Mucosa of rectum (tissue), 2 donors: ENCODE measurements around the gene MFAP3L.
"Not testable (repeated sequence)": the region's sequence is repeated elsewhere in the genome, so short reads cannot be mapped to it uniquely, and the experiment has no call there.

ENCODE experiments used
- H3K27ac ChIP-seq, 2 donors: one replicate each; pipeline ENCODE4 v1.7.0; 2013; ENCODE audit warnings: inconsistent platforms in 2 of 2, low read depth in 2 of 2, low read length in 2 of 2
- H3K27me3 ChIP-seq, 2 donors: one replicate each; pipeline ENCODE4 v1.7.0; 2013; ENCODE audit warnings: low read length in 2 of 2; ENCODE audit not compliant: control insufficient read depth in 2 of 2, insufficient read depth in 2 of 2
- H3K36me3 ChIP-seq, 2 donors: one replicate each; pipeline ENCODE4 v1.7.0; 2013; ENCODE audit warnings: low read length in 2 of 2; ENCODE audit not compliant: control insufficient read depth in 2 of 2, insufficient read depth in 2 of 2
- H3K4me1 ChIP-seq, 2 donors: one replicate each; pipeline ENCODE4 v1.7.0; 2013; ENCODE audit warnings: low read length in 2 of 2, mild to moderate bottlenecking in 1 of 2; ENCODE audit not compliant: control insufficient read depth in 2 of 2, insufficient read depth in 2 of 2
- H3K4me3 ChIP-seq, 2 donors: one replicate each; pipeline ENCODE4 v1.7.0; 2013; ENCODE audit warnings: low read length in 2 of 2
- H3K9ac ChIP-seq, 2 donors: one replicate each; pipeline ENCODE4 v1.7.0; 2013; ENCODE audit warnings: low read length in 2 of 2, low read depth in 1 of 2, mild to moderate bottlenecking in 1 of 2
- H3K9me3 ChIP-seq, 2 donors: one replicate each; pipeline ENCODE4 v1.7.0; 2013; ENCODE audit warnings: low read length in 2 of 2; ENCODE audit not compliant: control insufficient read depth in 2 of 2
- donor health status: healthy.
- donor health status: Normal muscosa, but diverticular disease.

Gene MFAP3L

GRCh38 chr4:170046156-170046555 lies 20.0 kb upstream of the MFAP3L start:
- H3K27ac ChIP-seq, H3K36me3 ChIP-seq, H3K9ac ChIP-seq, H3K4me3 ChIP-seq, H3K9me3 ChIP-seq, H3K4me1 ChIP-seq, H3K27me3 ChIP-seq: not testable (repeated sequence)

GRCh38 chr4:170040031-170040680 lies 14.0 kb upstream of the MFAP3L start:
- Histone ChIP-seq H3K27me3 (no peaks in the 10 kb centered on the region), H3K4me1 (no peaks in the 10 kb centered on the region), H3K27ac (no peak overlapping the region), H3K9me3 (no peaks in the 10 kb centered on the region), H3K9ac (no peak overlapping the region), H3K4me3 (no peak overlapping the region), H3K36me3 (no peaks in the 10 kb centered on the region)

GRCh38 chr4:170038769-170039168 lies 12.6 kb upstream of the MFAP3L start:
- H3K4me3 ChIP-seq = no peak overlapping the region
- H3K9me3 ChIP-seq = no peaks in the 10 kb centered on the region
- no peaks in the 10 kb centered on the region for H3K27me3 ChIP-seq
- no peaks in the 10 kb centered on the region for H3K4me1 ChIP-seq
- no peak overlapping the region for H3K27ac ChIP-seq
- H3K36me3 ChIP-seq = no peaks in the 10 kb centered on the region
- H3K9ac ChIP-seq = no peak overlapping the region

GRCh38 chr4:170038232-170038631 lies 12.0 kb upstream of the MFAP3L start:
- H3K27ac ChIP-seq = no peak overlapping the region
- H3K4me1 ChIP-seq = no peaks in the 10 kb centered on the region
- H3K4me3 ChIP-seq = no peak overlapping the region
- H3K27me3 ChIP-seq = no peaks in the 10 kb centered on the region
- no peaks in the 10 kb centered on the region for H3K36me3 ChIP-seq
- no peaks in the 10 kb centered on the region for H3K9me3 ChIP-seq
- no peak overlapping the region for H3K9ac ChIP-seq

- Histone ChIP-seq H3K27me3 (no peaks in the 10 kb centered on the region), H3K4me1 (no peaks in the 10 kb centered on the region), H3K9ac (no peak overlapping the region)
These were observed 11.3 kb upstream of the MFAP3L start for GRCh38 chr4:170037481-170037880.

GRCh38 chr4:170035845-170036244 lies 9.7 kb upstream of the MFAP3L start:
- Histone ChIP-seq H3K27me3 (no peaks in the 10 kb centered on the region), H3K9ac (no peak overlapping the region), H3K4me1 (no peaks in the 10 kb centered on the region), H3K4me3 (no peak overlapping the region), H3K9me3 (no peaks in the 10 kb centered on the region), H3K27ac (no peak overlapping the region), H3K36me3 (no peaks in the 10 kb centered on the region)

More at GRCh38 chr4:170037481-170037880, 11.3 kb upstream of the MFAP3L start:
- H3K4me3 ChIP-seq = no peak overlapping the region
- no peaks in the 10 kb centered on the region for H3K36me3 ChIP-seq
- no peaks in the 10 kb centered on the region for H3K9me3 ChIP-seq
- no peak overlapping the region for H3K27ac ChIP-seq

- Histone ChIP-seq H3K9ac (no peak overlapping the region), H3K27ac (no peak overlapping the region), H3K4me3 (no peak overlapping the region), H3K4me1 (no peaks in the 10 kb centered on the region), H3K9me3 (no peaks in the 10 kb centered on the region), H3K36me3 (no peaks in the 10 kb centered on the region), H3K27me3 (no peaks in the 10 kb centered on the region)
These were observed 9.0 kb upstream of the MFAP3L start for GRCh38 chr4:170035231-170035630.

GRCh38 chr4:170033999-170034398 lies 7.8 kb upstream of the MFAP3L start:
- Histone ChIP-seq H3K9ac (no peak overlapping the region), H3K4me3 (no peak overlapping the region), H3K9me3 (no peaks in the 10 kb centered on the region), H3K27me3 (no peaks in the 10 kb centered on the region), H3K4me1 (no peaks in the 10 kb centered on the region), H3K36me3 (no peaks in the 10 kb centered on the region), H3K27ac (no peak overlapping the region)

GRCh38 chr4:170030121-170030520 lies 3.9 kb upstream of the MFAP3L start:
- peaks cover 0 to 3% of the 10 kb centered on the region in 2 donors for H3K27me3 ChIP-seq
- no peaks in the 10 kb centered on the region for H3K36me3 ChIP-seq
- no peak overlapping the region for H3K27ac ChIP-seq
- no peak overlapping the region for H3K4me3 ChIP-seq
- peaks cover 8% of the 10 kb centered on the region in 2 donors for H3K4me1 ChIP-seq
- no peak overlapping the region for H3K9ac ChIP-seq
- no peaks in the 10 kb centered on the region for H3K9me3 ChIP-seq

GRCh38 chr4:170027181-170027829 lies 1.1 kb upstream of the MFAP3L start:
- peak overlapping the region in 1 of 2 donors; percentile 1 for H3K9ac ChIP-seq
- no peaks in the 10 kb centered on the region for H3K36me3 ChIP-seq

More at GRCh38 chr4:170027181-170027829, 1.1 kb upstream of the MFAP3L start:
- H3K9me3 ChIP-seq = no peaks in the 10 kb centered on the region
- peak overlapping the region; percentile 79 to 93 for H3K4me3 ChIP-seq
- peak overlapping the region; percentile 34 to 40 for H3K27ac ChIP-seq
- peaks cover 8% of the 10 kb centered on the region in 2 donors for H3K4me1 ChIP-seq
- peaks cover 0 to 3% of the 10 kb centered on the region in 2 donors for H3K27me3 ChIP-seq
